GM12892 (cell line): ENCODE measurements around the gene TIMP3.

ENCODE experiments used
- POLR2A ChIP-seq: IDR thresholded peaks from 2 replicates; pipeline ENCODE4 v1.6.1; 2011; ENCODE audit warnings: low read depth, low read length, control low read depth
- POLR2AphosphoS5 ChIP-seq: IDR thresholded peaks from 2 replicates; pipeline ENCODE4 v1.6.1; 2011; ENCODE audit warnings: low read depth, low read length, control low read depth
- TAF1 ChIP-seq: IDR thresholded peaks from 2 replicates; pipeline ENCODE4 v1.6.1; 2011; ENCODE audit warnings: low read depth, mild to moderate bottlenecking, control low read depth, low read length, borderline replicate concordance

GRCh38 chr22:32776397-32776796 lies 25.1 kb upstream of the TIMP3 start:
- no peak for TF ChIP-seq POLR2AphosphoS5
- no peak for TF ChIP-seq TAF1
- no peak for TF ChIP-seq POLR2A
